Measurements from ENCODE around the gene CACNA1G. TPM values are rescaled to one million over a fixed set of nuclear protein-coding genes. Genes with fewer than 3 reads are reported as not detected.
A peak's percentile ranks its signal among the peaks of the same experiment; 100 is the strongest.

The CACNA1G gene
- total RNA-seq, 2 donors from 2014 or later = 0.03 to 0.06 TPM

DNA sequence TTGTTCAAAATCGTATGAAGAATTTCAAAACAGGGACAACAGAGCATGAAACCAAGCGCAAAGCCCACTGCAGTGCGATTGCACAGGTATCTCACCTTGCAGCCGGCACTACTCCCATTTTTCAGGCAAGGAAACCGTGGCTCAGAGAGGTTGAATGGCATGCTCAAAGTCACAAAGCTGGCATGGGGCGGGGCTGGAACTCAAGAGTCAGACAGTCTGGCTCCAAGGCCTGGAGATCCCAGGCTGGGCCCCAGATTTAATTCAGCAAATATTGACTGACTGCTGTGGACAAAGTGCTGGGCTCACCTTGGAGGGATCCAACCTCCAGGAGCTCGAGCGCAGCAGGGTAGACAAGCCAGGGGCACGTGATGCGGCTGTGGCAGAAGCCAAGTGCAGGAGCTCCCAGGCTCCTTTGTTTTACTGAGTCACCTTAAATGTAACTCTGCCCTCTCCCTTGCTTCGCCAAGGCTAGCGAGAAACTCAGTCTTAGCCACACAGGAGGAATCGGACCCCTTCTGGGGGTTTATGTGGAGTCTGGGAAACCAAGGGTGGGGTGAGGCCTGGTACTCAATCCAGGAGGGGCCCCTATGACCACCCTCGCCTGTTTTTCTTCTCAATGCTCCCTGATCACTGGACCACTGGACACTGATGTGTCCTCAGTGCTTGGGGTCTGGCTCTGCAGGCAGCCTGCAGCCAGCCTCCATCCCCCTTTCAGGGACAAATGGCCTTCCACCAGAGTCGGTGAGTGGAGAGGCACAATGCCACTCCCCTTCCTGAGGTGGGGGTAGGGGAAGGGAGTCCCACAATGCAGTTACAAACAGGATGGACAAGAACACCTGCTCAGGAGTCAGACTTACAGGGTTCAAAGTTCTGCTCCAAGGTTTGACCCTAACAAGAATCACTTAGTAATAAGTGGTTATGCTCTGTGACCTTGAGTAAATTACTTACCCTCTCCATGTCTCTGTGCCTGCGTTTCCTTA lies 17.4 kb upstream of the CACNA1G start:
- intact Hi-C loops (cut with DNase I, micrococcal nuclease) = loop anchor here (10.0 kb wide), 2 partner anchors 292 to 302 kb away; partner anchors contain the start of gene WFIKKN2 (in 1 of the 2)
- DNase-seq (peak; percentile 83 to 85), ATAC-seq (peak; percentile 49)

GRCh38 chr17:50544516-50544915 lies 16.0 kb upstream of the CACNA1G start:
- no peak for ATAC-seq
- DNase-seq = no peak
- intact Hi-C loops (cut with DNase I, micrococcal nuclease) = loop anchor here (10.0 kb wide), 2 partner anchors 290 to 300 kb away; partner anchors contain the start of gene WFIKKN2 (in 1 of the 2)

DNA sequence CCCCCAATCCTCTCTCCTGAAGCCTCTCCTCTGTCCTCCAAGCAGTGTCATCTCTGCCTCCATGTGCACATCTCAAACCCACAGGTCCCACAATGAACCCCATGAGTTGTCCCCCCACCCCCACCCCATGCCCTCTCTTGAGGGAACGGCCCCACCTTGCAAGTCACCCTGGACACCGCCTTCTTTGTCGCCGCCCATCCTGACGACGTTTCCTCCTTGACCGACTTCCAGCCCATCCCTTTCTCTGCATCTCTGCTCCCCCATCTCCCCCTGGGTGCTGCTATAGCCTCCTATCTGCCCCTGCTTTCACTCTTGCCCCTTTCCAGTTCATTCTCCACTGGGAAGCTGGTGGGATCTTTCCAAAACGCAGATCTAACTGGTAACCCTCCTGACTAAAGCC lies 15.2 kb upstream of the CACNA1G start:
- DNase-seq = peak; percentile 74 to 81

GRCh38 chr17:50546701-50547034 lies 13.8 kb upstream of the CACNA1G start:
- intact Hi-C loops (cut with DNase I, micrococcal nuclease) = loop anchor here (5.0 to 10.0 kb wide), 3 partner anchors 91 to 298 kb away; partner anchors contain the start of gene WFIKKN2 (in 1 of the 2)
- DNase-seq (no peak), ATAC-seq (no peak)

More for the DNA sequence above, 15.2 kb upstream of the CACNA1G start:
- intact Hi-C loops (cut with DNase I, micrococcal nuclease) = loop anchor here (5.0 to 10.0 kb wide), 3 partner anchors 92 to 299 kb away; partner anchors contain the start of gene WFIKKN2 (in 1 of the 2)
- peak; percentile 12 for ATAC-seq

DNA sequence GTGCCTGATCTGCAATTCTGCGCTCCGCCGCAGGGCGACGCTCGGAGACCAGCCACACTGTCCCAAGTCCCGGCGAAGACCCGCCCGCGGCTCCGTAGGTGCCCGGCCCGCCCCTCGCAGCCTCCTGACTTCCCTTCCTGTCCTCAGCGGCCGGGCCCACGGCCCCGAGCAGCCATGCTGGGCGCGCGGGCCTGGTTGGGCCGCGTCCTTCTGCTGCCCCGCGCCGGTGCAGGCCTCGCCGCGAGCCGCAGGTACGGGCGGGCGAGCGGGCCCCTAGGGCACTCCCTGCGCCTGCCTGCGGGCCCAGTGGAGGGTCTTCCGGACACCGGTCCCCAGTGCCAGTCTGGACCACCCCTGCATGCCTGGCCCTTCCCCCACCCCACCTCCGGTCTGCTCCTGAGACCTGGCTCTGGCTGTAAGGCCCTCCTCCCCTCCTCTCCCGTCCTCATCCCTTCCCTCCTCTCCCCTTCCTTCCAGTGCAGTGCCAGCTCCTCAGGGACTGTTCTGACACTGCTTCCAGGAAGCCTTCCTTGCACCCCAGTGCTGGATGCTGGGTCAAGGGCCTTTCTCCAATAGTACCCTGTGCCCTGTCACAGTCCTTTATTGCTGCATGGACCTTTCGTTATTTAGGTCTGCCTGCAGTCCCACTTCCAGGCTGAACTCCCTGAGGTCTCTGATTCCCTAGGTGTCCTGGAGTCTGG lies 13.3 kb upstream of the CACNA1G start, which contains the start of gene SPATA20:
Gene SPATA20 (plus strand): TSS at position 140 of the 701 bp plus-strand sequence. CDS start 35 bp downstream, at position 175.
- DNase-seq = peak; percentile 93 to 95
- intact Hi-C loops (cut with DNase I, micrococcal nuclease) = loop anchor here (5.0 to 10.0 kb wide), 3 partner anchors 90 to 298 kb away; partner anchors contain the start of gene WFIKKN2 (in 1 of the 2)
- ATAC-seq = peak; percentile 59

- DNase-seq (peak; percentile 71 to 73), ATAC-seq (peak; percentile 33)
- intact Hi-C loops (cut with DNase I, micrococcal nuclease) = loop anchor here (5.0 to 10.0 kb wide), 3 partner anchors 90 to 297 kb away; partner anchors contain the start of gene WFIKKN2 (in 1 of the 2)
Observed at GRCh38 chr17:50547736-50548083, 12.8 kb upstream of the CACNA1G start.

DNA sequence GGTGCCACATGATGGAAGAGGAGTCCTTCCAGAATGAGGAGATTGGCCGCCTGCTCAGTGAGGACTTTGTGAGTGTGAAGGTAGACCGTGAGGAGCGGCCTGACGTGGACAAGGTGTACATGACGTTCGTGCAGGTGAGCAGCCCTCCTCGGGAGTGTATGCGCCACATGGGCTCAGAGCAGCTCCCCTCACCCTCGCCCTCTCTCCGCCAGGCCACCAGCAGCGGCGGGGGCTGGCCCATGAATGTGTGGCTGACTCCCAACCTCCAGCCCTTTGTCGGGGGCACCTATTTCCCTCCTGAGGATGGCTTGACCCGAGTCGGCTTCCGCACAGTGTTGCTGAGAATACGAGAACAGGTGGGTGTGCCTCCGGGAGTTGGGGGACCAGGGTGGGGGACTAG lies 11.7 kb upstream of the CACNA1G start:
- no peak for ATAC-seq
- DNase-seq = no peak
- intact Hi-C loops (cut with DNase I, micrococcal nuclease) = loop anchor here (5.0 to 10.0 kb wide), 3 partner anchors 88 to 296 kb away; partner anchors contain the start of gene WFIKKN2 (in 1 of the 2)

DNA sequence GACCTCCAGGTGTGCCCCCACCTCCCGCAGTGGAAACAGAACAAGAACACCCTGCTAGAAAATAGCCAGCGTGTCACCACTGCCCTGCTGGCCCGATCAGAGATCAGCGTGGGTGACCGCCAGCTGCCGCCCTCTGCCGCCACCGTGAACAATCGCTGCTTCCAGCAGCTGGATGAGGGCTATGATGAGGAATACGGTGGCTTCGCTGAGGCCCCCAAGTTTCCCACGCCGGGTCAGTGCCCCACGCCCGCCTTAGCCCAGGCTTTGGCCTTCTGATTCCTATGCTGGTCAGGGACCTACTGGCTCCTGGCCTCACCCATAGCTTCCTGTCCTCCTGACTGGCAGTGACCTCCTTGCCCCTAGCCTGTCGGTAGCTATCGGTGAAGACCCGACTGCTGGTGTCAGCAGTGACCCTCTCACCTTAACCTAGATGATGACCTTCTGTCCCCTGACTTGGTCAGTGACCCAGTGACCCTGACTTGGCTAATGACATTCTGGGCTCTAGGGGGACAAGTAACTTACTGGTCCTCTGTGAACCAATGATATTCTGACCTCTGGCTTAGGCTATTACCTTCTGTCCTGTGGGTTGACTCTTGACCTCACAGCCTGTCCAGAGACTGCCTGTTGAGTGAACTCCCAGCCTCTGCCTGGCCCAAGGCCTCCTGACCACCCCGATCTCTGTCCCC lies 11.1 kb upstream of the CACNA1G start:
- ATAC-seq (no peak), DNase-seq (no peak)
- intact Hi-C loops (cut with DNase I, micrococcal nuclease) = loop anchor here (5.0 to 10.0 kb wide), 3 partner anchors 88 to 295 kb away; partner anchors contain the start of gene WFIKKN2 (in 1 of the 2)

GRCh38 chr17:50549969-50550368 lies 10.5 kb upstream of the CACNA1G start:
- no peak for DNase-seq
- no peak for ATAC-seq
- intact Hi-C loops (cut with DNase I, micrococcal nuclease) = loop anchor here (5.0 to 10.0 kb wide), 6 partner anchors 77 to 295 kb away; partner anchors contain the start of gene WFIKKN2 (in 1 of the 2)

DNA sequence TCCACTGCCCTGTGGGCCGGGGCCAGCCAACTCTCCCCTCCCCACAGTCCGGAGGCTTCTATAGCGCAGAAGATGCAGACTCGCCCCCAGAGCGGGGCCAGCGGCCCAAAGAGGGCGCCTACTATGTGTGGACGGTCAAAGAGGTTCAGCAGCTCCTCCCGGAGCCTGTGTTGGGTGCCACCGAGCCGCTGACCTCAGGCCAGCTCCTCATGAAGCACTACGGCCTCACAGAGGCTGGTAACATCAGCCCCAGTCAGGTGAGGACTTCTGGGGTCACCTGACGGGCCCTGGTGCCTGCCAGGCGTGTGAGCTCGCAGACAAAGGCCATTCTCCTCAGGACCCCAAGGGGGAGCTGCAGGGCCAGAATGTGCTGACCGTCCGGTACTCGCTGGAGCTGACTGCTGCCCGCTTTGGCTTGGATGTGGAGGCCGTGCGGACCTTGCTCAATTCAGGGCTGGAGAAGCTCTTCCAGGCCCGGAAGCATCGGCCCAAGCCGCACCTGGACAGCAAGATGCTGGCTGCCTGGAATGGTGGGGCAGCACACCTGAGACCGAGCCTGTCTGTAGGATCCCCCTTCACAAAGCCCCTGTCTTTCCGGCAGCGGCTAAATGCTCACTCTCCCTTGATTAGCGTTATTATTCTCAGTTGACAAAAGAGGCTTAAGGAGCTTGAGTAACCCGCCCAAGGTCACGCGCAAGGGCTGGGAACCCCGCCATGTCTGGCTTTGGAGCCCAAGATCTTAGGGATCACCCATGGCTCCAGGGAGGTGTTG lies 9.7 kb upstream of the CACNA1G start:
- intact Hi-C loops (cut with DNase I, micrococcal nuclease) = loop anchor here (5.0 to 10.0 kb wide), 3 partner anchors 76 to 146 kb away; no protein-coding TSS in a partner anchor
- ATAC-seq = peak; percentile 53
- DNase-seq = peak; percentile 75 to 76

- DNase-seq = no peak
- ATAC-seq = no peak
- intact Hi-C loops (cut with DNase I, micrococcal nuclease) = loop anchor here (5.0 to 10.0 kb wide), 3 partner anchors 76 to 146 kb away; no protein-coding TSS in a partner anchor
Observed at GRCh38 chr17:50551433-50551815, 9.1 kb upstream of the CACNA1G start.

GRCh38 chr17:50551884-50552283 lies 8.6 kb upstream of the CACNA1G start:
- DNase-seq = no peak
- no peak for ATAC-seq
- intact Hi-C loops (cut with DNase I, micrococcal nuclease) = loop anchor here (5.0 to 10.0 kb wide), 3 partner anchors 75 to 145 kb away; no protein-coding TSS in a partner anchor

GRCh38 chr17:50554201-50554600 lies 6.3 kb upstream of the CACNA1G start:
- intact Hi-C loops (cut with DNase I, micrococcal nuclease) = loop anchor here (5.0 to 10.0 kb wide), 3 partner anchors 73 to 143 kb away; no protein-coding TSS in a partner anchor
- DNase-seq (no peak), ATAC-seq (no peak)

- DNase-seq (no peak), ATAC-seq (no peak)
- intact Hi-C loops (cut with DNase I, micrococcal nuclease) = loop anchor here in 1 of 2 donors (10.0 kb wide), 1 partner anchor 138 kb away; no protein-coding TSS in a partner anchor
Observed at GRCh38 chr17:50556803-50557202, 3.7 kb upstream of the CACNA1G start.

DNA sequence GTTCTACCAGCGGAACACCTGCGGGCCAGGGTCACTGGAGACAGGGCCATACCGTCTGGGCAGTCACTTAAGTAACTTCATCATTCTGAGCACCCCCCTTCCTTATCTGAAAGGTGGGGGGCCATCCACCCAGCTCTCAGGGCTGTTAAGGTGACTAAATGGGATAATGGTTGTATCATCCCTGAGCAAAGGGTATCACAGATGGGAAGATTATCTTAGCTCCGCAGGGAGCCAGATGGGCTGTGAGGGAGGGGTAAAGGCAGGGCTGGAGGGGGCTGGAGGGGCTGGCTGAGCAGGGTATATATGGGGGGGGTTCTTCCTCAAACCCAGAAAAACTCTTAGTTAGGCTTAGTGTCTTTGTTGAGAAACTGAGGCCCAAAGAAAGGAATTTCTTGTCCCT lies 2.9 kb upstream of the CACNA1G start:
- no peak for DNase-seq
- intact Hi-C loops (cut with DNase I, micrococcal nuclease) = loop anchor here in 1 of 2 donors (10.0 kb wide), 1 partner anchor 137 kb away; no protein-coding TSS in a partner anchor
- no peak for ATAC-seq

GRCh38 chr17:50558091-50558490 lies 2.4 kb upstream of the CACNA1G start:
- no peak for ATAC-seq
- intact Hi-C loops (cut with DNase I, micrococcal nuclease) = loop anchor here in 1 of 2 donors (10.0 kb wide), 1 partner anchor 137 kb away; no protein-coding TSS in a partner anchor

GRCh38 chr17:50558581-50558940 lies 2.0 kb upstream of the CACNA1G start:
- intact Hi-C loops (cut with DNase I, micrococcal nuclease) = loop anchor here in 1 of 2 donors (10.0 kb wide), 1 partner anchor 136 kb away; no protein-coding TSS in a partner anchor
- DNase-seq (no peak), ATAC-seq (no peak)

More at GRCh38 chr17:50558091-50558490, 2.4 kb upstream of the CACNA1G start:
- no peak for DNase-seq
